Measurements from ENCODE around the gene TECPR1. TPM values are rescaled to one million over a fixed set of nuclear protein-coding genes. Genes with fewer than 3 reads are reported as not detected.

Gene TECPR1
- total and polyA plus RNA-seq, 3 donors from 2014 or later = 13.5 to 24.6 (median 18.5) TPM

DNA sequence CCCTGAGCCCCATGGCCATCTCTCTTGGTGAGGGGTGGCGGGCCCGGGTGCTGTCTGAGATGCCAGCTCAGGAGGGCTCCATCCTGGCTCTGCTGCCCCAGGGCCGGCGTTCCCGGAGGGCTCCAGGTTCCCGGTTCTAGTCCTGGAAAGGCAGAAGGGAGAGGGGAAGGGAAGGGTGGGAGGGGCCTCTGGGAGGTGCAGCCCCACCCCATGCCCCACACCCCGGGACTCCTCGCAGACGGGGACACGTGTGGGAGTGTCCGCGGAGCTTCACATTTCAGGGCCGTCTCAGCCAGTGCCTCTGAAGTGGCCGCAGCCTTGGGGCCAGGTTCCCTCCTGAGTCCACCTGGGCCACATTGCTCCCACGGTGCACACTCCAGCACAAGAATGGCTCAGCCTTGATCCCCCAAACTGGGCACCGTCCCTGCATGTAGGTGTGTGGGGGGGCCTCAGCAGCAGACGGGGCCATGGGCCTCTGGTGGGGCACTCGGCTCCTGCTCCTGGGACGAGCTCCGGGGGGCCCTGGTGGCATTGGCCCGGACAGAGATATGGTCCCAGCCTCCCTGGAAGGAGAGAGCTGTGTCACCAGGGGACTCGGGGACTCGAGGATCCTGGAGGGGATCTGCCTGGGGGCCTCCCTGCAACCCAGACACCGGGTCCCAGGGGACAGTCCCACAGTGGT, 35.0 kb downstream of the TECPR1 start:
- H3K27me3 ChIP-seq = no peaks in the 10 kb centered on the region
- H3K4me3 ChIP-seq = no peak overlapping the region
- H3K9me3 ChIP-seq = no peaks in the 10 kb centered on the region
- H3K36me3 ChIP-seq (ENCODE audit: low read depth, missing control alignments) = no peaks in the 10 kb centered on the region
- TF ChIP-seq POLR2A (IDR thresholded peaks at IDR 0.05) = no peak
- TF ChIP-seq, protein P1, sequence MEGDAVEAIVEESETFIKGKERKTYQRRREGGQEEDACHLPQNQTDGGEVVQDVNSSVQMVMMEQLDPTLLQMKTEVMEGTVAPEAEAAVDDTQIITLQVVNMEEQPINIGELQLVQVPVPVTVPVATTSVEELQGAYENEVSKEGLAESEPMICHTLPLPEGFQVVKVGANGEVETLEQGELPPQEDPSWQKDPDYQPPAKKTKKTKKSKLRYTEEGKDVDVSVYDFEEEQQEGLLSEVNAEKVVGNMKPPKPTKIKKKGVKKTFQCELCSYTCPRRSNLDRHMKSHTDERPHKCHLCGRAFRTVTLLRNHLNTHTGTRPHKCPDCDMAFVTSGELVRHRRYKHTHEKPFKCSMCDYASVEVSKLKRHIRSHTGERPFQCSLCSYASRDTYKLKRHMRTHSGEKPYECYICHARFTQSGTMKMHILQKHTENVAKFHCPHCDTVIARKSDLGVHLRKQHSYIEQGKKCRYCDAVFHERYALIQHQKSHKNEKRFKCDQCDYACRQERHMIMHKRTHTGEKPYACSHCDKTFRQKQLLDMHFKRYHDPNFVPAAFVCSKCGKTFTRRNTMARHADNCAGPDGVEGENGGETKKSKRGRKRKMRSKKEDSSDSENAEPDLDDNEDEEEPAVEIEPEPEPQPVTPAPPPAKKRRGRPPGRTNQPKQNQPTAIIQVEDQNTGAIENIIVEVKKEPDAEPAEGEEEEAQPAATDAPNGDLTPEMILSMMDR (IDR thresholded peaks at IDR 0.05) = no peak
- intact Hi-C loops (cut with DNase I; ENCODE audit: low total_unique reads) = no loop called here
- no peak overlapping the region for H3K27ac ChIP-seq
- 78 to 87% methylated on average over 13 to 24 of the region's 24 CpGs for WGBS, 2 donors
- no peak for DNase-seq
- H3K4me1 ChIP-seq = no peaks in the 10 kb centered on the region

DNA sequence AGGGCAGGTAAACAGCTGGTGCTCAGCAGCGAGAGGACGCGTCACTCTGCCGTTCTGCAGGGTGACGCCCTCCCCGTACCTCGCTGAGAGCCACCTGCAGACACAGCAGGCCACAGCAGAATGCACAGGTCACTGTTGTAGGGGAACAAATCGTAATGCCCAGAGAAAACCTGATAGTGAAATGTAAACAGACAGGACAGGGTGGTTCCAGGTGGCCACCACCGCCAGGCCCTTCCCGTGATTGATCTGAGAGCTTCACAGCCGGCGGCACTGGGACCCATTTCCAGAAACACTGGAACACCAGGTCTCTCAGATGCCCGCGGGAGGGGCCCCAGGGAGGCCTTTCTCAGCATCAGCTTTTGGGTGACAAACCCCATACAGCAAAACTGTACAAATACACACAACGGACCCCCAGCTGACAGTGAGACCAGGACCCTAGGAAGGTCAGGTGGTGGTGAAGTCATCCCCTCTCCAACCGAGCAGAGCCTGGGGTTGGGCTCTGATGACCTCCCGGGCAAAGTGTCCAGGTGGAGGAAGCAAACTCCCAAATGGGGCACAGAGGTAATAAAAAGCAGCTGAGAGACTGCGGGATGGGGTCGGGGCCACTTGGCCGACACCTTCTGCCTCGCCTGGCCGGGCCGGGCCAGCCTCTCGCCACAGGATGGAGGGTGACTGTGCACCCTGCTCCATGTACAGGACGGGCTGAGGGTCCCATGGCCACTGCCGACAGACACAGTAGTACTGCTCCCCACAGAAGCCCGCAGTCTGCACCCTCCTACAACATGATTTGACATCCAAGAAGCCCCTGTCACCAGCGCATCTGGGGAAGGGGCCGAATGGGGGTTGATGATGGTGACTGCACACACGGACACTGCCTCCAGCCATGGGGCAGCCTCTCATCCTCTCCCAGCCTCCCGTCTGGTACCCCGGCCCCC, 36.2 kb downstream of the TECPR1 start:
- TF ChIP-seq, protein P1 (IDR thresholded peaks at IDR 0.05) = no peak
- TF ChIP-seq POLR2A (IDR thresholded peaks at IDR 0.05) = no peak
- Histone ChIP-seq H3K27me3 (no peaks in the 10 kb centered on the region), H3K36me3 (ENCODE audit: low read depth, missing control alignments) (no peaks in the 10 kb centered on the region), H3K9me3 (no peaks in the 10 kb centered on the region), H3K27ac (no peak overlapping the region), H3K4me1 (no peaks in the 10 kb centered on the region), H3K4me3 (no peak overlapping the region)
- no peak for DNase-seq
- intact Hi-C loops (cut with DNase I; ENCODE audit: low total_unique reads) = no loop called here
- WGBS, 2 donors = 92 to 96% methylated on average over 19 to 32 of the region's 32 CpGs

GRCh38 chr7:98214811-98215321, 37.2 kb downstream of the TECPR1 start:
- DNase-seq = no peak
- 88 to 96% methylated on average over 5 to 27 of the region's 27 CpGs for WGBS, 2 donors
- H3K27ac ChIP-seq = no peak overlapping the region
- no peaks in the 10 kb centered on the region for H3K27me3 ChIP-seq
- no peak for TF ChIP-seq POLR2A (IDR thresholded peaks at IDR 0.05)
- no peak overlapping the region for H3K4me3 ChIP-seq
- intact Hi-C loops (cut with DNase I; ENCODE audit: low total_unique reads) = no loop called here
- no peaks in the 10 kb centered on the region for H3K4me1 ChIP-seq
- no peaks in the 10 kb centered on the region for H3K36me3 ChIP-seq (ENCODE audit: low read depth, missing control alignments)
- H3K9me3 ChIP-seq = no peaks in the 10 kb centered on the region

- intact Hi-C loops (cut with DNase I; ENCODE audit: low total_unique reads) = no loop called here
- WGBS, 2 donors = 88 to 100% methylated on average over 2 to 22 of the region's 25 CpGs
- no peak for TF ChIP-seq POLR2A (IDR thresholded peaks at IDR 0.05)
- TF ChIP-seq, protein P1 (IDR thresholded peaks at IDR 0.05) = no peak
Measured at GRCh38 chr7:98213888-98214810, 37.9 kb downstream of the TECPR1 start.

More at GRCh38 chr7:98213888-98214810, 37.9 kb downstream of the TECPR1 start:
- H3K4me3 ChIP-seq = no peak overlapping the region
- no peaks in the 10 kb centered on the region for H3K4me1 ChIP-seq
- no peak for DNase-seq
- no peaks in the 10 kb centered on the region for H3K27me3 ChIP-seq
- H3K9me3 ChIP-seq = no peaks in the 10 kb centered on the region
- no peaks in the 10 kb centered on the region for H3K36me3 ChIP-seq (ENCODE audit: low read depth, missing control alignments)
- no peak overlapping the region for H3K27ac ChIP-seq

Data from testis (tissue), 3 donors.